Left lung (tissue), 10 donors: ENCODE results near the gene TMEM260. TPM values are rescaled to one million over a fixed set of nuclear protein-coding genes. Genes with fewer than 3 reads are reported as not detected.

Experiments used
- ATAC-seq: fragments of 200-7000 bp; cut with Tn5 transposase; one replicate; pipeline ENCODE4 v1.9.1; 2020; ENCODE audit warnings: moderate library complexity
- DNase-seq, 4 donors: peaks; one replicate each; pipeline ENCODE4 v3.0.0-alpha.2; 2013 to 2020
- H3K27ac ChIP-seq, 2 donors: fragments of 200-600 bp; sonication (generic) in 1 of 2; one replicate each; pipeline versions ENCODE4 v1.5.0 to v1.8.0; 2020 to 2021
- H3K27me3 ChIP-seq, 2 donors: fragments of 200-600 bp; sonication (generic) in 1 of 2; one replicate each; pipeline versions ENCODE4 v1.5.0 to v1.8.0; 2020 to 2021
- H3K36me3 ChIP-seq, 2 donors: fragments of 200-600 bp; sonication (generic) in 1 of 2; one replicate each; pipeline versions ENCODE4 v1.5.0 to v1.8.0; 2020 to 2021
- H3K4me1 ChIP-seq, 2 donors: fragments of 200-600 bp; one replicate each; pipeline ENCODE4 v1.8.0; 2021
- H3K4me3 ChIP-seq, 2 donors: fragments of 200-600 bp; sonication (generic) in 1 of 2; one replicate each; pipeline versions ENCODE4 v1.5.0 to v1.8.0; 2020 to 2021; ENCODE audit warnings: mild to moderate bottlenecking in 1 of 2
- H3K9me3 ChIP-seq, 2 donors: fragments of 200-600 bp; sonication (generic) in 1 of 2; one replicate each; pipeline versions ENCODE4 v1.5.0 to v1.8.0; 2020 to 2021
- intact Hi-C, 2 donors: fragments of 100-400 bp; cut with DNase I; formaldehyde crosslinking; loops; one replicate each; pipeline versions ENCODE4 v1.11.2 to v1.14.2; 2022
- polyA plus RNA-seq, 6 donors: library from polyadenylated mRNA; unstranded; fragments of 120-200 nt; gene quantifications; one replicate each; pipeline ENCODE4 v1.2.1, GENCODE V29; 2013; ENCODE audit not compliant: insufficient read length in 6 of 6
- total RNA-seq, 2 donors: library from RNA; stranded (reverse); fragmentation: NEBNext Ultra II Directional; extraction: Animal tissue kit (Norgen Biotek cat#: 25700); gene quantifications; one replicate each; pipeline ENCODE4 v1.2.1, GENCODE V29; 2021
- TF ChIP-seq, protein P1 (sequence below), 2 donors: fragments of 200-600 bp; sonication (generic) in 1 of 2; IDR thresholded peaks; one replicate each; pipeline versions ENCODE4 v1.5.0 to v1.8.0; 2021; ENCODE audit warnings: antibody characterized with exemption in 2 of 2
- donor health status: DM: no; HTN: yes; CAD: no.
- donor health status: DM: no; HTN: no; CAD: no.

The TMEM260 gene
- total and polyA plus RNA-seq, 8 donors, result 24.2 to 34.9 (median 28.7) TPM

DNA sequence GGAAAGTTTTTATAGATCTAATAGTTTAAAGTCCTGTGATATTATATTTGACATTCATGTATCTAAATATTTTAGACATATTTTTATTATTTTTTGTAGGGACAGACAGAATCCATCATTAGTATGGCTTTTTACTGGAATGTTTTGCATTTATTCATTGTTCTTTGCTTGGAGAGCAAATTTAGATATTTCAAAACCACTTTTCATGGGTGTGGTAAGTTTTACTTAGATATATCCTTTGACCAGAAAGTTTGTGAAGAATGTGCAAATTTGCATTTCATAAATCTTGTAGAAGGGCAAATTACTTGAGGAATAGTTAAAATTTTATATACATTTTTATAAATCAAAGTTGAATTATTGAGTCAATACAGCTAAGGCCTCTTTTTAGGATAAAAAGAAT lies 37.5 kb downstream of the TMEM260 start:
- Histone ChIP-seq H3K36me3 (peaks cover 4 to 79% of the 10 kb centered on the region in 2 donors), H3K4me1 (no peaks in the 10 kb centered on the region), H3K4me3 (no peak overlapping the region), H3K9me3 (no peaks in the 10 kb centered on the region), H3K27ac (no peak overlapping the region), H3K27me3 (no peaks in the 10 kb centered on the region)
- DNase-seq (no peak), ATAC-seq (no peak)
- intact Hi-C loops, result no loop called here
- TF ChIP-seq, protein P1, sequence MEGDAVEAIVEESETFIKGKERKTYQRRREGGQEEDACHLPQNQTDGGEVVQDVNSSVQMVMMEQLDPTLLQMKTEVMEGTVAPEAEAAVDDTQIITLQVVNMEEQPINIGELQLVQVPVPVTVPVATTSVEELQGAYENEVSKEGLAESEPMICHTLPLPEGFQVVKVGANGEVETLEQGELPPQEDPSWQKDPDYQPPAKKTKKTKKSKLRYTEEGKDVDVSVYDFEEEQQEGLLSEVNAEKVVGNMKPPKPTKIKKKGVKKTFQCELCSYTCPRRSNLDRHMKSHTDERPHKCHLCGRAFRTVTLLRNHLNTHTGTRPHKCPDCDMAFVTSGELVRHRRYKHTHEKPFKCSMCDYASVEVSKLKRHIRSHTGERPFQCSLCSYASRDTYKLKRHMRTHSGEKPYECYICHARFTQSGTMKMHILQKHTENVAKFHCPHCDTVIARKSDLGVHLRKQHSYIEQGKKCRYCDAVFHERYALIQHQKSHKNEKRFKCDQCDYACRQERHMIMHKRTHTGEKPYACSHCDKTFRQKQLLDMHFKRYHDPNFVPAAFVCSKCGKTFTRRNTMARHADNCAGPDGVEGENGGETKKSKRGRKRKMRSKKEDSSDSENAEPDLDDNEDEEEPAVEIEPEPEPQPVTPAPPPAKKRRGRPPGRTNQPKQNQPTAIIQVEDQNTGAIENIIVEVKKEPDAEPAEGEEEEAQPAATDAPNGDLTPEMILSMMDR (IDR thresholded peaks at IDR 0.05), result no peak

DNA sequence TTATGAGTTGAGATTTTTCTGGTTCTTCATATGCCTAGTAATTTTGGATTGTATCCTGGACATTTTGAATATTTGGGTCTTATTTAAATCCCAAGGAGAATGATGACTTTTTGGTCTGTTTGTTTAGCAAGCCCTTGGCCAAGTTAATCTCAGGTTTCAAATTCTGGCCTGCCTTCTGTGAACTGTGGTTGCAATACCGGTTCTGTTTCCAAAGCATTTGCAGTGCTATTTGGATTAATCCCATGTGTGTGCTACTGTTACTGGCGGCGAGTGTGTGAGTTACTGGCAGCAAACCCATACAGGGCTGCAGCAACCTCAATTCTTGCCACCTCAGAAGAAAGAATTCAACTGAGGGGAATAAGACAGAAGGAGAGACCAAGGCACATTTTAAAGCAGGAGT lies 51.1 kb downstream of the TMEM260 start:
- TF ChIP-seq, protein P1 (IDR thresholded peaks at IDR 0.05), result no peak
- Histone ChIP-seq H3K27ac (no peak overlapping the region), H3K4me1 (no peaks in the 10 kb centered on the region), H3K27me3 (no peaks in the 10 kb centered on the region), H3K9me3 (peaks cover 0 to 19% of the 10 kb centered on the region in 2 donors), H3K4me3 (no peak overlapping the region), H3K36me3 (peaks cover 0 to 97% of the 10 kb centered on the region in 2 donors)
- DNase-seq, result no peak
- intact Hi-C loops, result no loop called here
- no peak for ATAC-seq

DNA sequence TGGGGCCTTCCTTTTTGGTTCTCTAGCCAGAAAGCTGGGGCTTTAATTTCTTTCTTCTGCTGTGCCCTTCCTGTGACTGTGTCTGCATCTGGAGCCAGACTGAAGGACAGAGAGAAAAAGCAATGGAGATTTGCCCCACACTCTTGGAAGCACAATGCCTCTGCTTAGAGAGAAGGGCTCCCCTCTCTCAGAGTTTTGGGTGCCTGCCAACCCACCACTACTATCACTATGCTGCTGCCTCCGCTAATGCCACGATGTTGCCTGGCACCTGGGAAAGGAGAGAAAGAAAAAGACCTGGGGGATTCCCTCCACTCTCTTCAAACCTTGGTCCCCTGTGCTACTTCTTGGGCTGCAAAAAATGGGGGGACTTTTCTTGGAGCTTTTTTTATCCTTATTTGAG lies 52.6 kb downstream of the TMEM260 start:
- H3K4me3 ChIP-seq, result no peak overlapping the region
- no peak overlapping the region for H3K27ac ChIP-seq
- ATAC-seq (no peak), DNase-seq (no peak)
- no peaks in the 10 kb centered on the region for H3K27me3 ChIP-seq
- H3K4me1 ChIP-seq, result no peaks in the 10 kb centered on the region
- peaks cover 0 to 97% of the 10 kb centered on the region in 2 donors for H3K36me3 ChIP-seq
- TF ChIP-seq, protein P1 (IDR thresholded peaks at IDR 0.05), result no peak
- intact Hi-C loops, result no loop called here
- H3K9me3 ChIP-seq, result peaks cover 0 to 19% of the 10 kb centered on the region in 2 donors

DNA sequence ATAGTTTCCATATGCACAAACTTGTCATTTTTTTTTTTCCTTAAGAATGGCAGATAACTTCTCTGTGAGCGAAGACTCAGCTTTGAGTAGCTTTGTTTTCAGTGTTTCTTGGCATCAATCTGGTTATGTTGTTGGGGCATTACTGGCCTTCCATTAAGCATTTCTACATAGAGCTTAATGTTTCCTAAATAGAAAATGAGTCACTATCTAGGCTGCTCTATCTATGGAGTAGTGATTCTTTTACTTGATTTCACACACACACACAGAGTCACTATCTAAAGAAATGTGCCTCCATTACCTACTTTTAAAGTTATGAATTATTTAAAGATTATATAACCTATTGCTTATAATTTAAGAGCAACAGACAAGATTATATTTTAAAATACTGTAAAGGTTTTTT lies 53.9 kb downstream of the TMEM260 start:
- H3K9me3 ChIP-seq, result peaks cover 0 to 17% of the 10 kb centered on the region in 2 donors
- intact Hi-C loops, result no loop called here
- TF ChIP-seq, protein P1 (IDR thresholded peaks at IDR 0.05), result no peak
- no peak for ATAC-seq
- no peak overlapping the region for H3K27ac ChIP-seq
- H3K4me1 ChIP-seq, result no peaks in the 10 kb centered on the region
- peaks cover 0 to 99% of the 10 kb centered on the region in 2 donors for H3K36me3 ChIP-seq
- no peak overlapping the region for H3K4me3 ChIP-seq
- no peaks in the 10 kb centered on the region for H3K27me3 ChIP-seq
- no peak for DNase-seq

DNA sequence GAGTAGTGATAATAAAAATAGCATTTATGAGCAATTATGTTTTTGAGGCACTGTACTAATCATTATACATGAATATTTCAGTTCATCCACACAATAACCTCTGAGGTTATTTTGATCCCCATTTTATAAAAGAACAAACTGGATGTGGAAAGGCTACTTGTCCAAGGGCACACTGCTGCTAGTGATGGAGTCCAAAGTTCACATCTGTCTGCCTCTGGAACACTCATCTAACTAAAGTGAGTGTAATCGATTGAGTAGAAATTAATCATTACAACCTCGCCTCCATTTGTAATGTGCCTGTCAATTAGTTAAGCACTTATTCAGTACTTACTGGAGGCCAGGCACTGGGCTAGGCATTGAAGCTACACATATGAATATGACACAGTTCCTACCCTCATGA lies 55.4 kb downstream of the TMEM260 start:
- Histone ChIP-seq H3K36me3 (peaks cover 0 to 100% of the 10 kb centered on the region in 2 donors), H3K4me1 (no peaks in the 10 kb centered on the region), H3K27me3 (no peaks in the 10 kb centered on the region), H3K27ac (no peak overlapping the region), H3K9me3 (peaks cover 0 to 10% of the 10 kb centered on the region in 2 donors), H3K4me3 (no peak overlapping the region)
- TF ChIP-seq, protein P1 (IDR thresholded peaks at IDR 0.05), result no peak
- intact Hi-C loops, result no loop called here
- ATAC-seq (no peak), DNase-seq (no peak)
